Fibroblast of pulmonary artery (primary cell): Measurements from ENCODE around the gene SUN2.

Source experiments
- DNase-seq: peaks from one replicate; pipeline ENCODE4 v3.0.0-alpha.2; 2010; ENCODE audit warnings: low read depth
- H3K4me3 ChIP-seq: replicated peaks from 2 replicates; pipeline ENCODE4 v1.5.1; 2011; ENCODE audit warnings: low read depth, mild to moderate bottlenecking, control low read depth, low read length, moderate library complexity
- CTCF ChIP-seq: IDR thresholded peaks from 2 replicates; pipeline ENCODE4 v1.5.1; 2011; ENCODE audit warnings: mild to moderate bottlenecking, control low read depth, low read length, inconsistent platforms; ENCODE audit errors: missing control alignments

The SUN2 gene

DNA sequence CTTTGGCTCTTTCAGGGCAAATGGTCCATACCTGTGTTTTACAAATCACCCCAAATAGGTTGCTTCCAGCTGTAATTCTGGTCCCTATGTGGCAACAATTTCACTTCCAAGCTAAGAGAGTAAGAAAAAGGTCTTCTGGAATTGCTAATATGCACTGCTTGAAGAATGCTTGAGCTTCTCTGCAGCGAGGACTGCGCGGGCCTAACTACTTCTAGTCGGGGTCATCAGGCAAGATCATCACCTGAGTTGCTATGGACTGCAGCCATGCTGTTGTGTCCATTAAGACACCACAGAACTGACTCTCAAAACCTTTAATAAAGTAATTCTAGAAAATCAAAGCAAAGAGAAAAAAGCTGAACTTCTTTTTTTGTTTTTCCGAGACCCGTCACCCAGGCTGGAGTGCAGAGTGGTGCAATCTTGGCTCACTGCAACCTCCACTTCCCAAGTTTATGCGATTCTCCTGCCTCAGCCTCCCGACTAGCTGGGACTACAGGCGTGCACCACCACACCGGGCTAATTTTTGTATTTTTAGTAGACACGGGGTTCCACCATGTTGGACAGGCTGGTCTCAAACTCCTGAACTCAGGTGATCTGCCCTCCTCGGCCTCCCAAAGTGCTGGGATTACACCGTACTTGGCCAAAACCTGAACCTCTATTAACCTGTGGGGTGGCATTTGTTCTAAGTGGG is 57.2 kb downstream of the SUN2 start:
- TF ChIP-seq CTCF = no peak
- no peak for DNase-seq

DNA sequence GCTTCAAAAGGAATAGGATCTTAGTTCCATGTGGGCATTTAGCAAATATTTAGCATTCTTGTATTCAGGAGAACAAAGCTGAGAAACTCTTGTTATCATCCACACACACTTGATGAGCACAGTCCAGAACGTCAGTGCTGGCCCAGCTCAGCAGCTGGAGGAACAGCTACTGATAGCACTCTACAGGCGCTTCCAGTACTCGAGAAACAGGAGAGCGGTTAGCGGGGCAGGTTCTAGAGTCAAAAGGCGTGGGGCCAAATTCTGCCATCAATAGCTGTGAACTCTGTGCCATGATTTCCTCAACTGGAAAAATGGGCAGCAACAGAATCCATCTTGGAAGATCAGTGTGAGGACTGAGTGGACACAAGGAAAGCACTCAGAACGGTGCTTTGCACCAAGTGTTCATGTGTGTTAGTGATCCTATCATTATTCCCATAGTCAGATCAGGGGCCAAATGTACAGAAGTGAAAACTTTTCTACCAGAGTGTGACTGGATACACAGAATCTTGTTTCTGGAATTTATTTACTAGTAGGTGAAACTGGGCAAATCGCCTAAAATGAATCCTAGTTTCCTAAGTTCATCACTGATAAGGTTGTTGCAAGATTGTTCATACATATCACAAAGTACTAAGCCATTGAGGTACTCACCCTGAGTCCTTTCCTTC is 58.2 kb downstream of the SUN2 start:
- DNase-seq = peak; percentile 78
- H3K4me3 ChIP-seq = peak overlapping the region; percentile 81
- no peak for TF ChIP-seq CTCF

More for the DNA sequence above, 57.2 kb downstream of the SUN2 start:
- peak overlapping the region; percentile 81 for H3K4me3 ChIP-seq

DNA sequence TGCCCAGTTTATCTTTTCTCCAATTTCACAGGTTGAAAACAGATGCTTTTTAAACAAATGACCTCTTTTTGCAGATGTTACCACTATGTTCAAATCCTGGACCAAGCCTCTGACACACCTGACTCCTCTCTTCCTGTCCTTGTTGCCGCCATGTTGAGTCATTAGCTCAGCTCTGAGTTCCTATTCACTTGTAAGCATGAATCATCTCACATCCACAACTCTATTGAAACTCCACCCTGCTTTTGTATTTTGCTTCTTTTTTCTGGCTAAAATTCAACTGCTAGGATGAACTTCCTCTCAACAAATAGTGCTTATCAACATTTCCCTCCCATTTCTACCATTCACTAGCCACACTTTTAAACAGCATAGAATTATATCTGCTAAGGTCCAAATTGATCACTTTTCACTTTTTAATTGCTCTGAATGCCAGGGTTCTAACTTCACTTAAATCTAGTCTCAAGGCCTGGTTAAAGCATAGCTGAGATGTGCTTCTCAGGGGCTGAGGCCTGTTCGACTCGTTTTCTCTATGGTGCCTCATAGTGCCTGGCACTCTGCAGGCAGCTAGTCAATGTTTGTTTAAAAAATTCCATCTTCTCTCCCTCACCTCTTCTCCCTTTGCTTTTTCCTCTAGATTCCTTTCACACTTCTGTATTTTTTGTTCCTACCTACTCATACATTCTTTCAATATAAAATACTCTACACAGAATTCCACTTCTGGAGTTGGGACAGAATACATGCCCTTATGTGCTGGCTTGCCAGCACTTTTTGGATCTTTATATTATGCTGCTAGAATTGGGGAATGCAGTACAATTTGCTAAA is 59.0 kb downstream of the SUN2 start:
- peak overlapping the region; percentile 81 for H3K4me3 ChIP-seq
- TF ChIP-seq CTCF = no peak
- peak; percentile 89 for DNase-seq

- no peak for DNase-seq
- TF ChIP-seq CTCF = no peak
- H3K4me3 ChIP-seq = no peak overlapping the region
Measured at GRCh38 chr22:38694940-38695339, 60.9 kb downstream of the SUN2 start.

GRCh38 chr22:38694049-38694448 is 61.7 kb downstream of the SUN2 start:
- H3K4me3 ChIP-seq = no peak overlapping the region
- no peak for TF ChIP-seq CTCF
- DNase-seq = no peak

DNA sequence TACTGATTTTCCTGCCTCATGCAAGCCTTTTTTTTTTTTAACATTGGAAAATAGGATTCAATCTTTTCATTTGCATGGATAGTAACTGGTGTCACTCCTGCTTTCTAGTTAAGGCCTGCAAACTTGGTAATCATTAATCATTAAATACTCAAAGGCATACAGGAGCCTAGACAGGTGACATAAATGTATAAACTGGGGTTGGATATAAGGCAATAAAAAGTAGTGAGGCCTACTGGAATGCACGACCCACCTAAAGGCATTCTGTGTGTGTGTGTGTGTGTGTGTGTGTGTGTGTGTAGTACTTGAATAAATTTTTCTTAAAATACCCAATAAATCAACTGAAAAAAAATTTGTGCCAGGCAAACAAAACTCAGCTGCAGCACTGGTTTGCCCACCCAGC is 66.1 kb downstream of the SUN2 start:
- DNase-seq = no peak
- TF ChIP-seq CTCF = no peak
- H3K4me3 ChIP-seq = no peak overlapping the region
